Measurements from ENCODE around the gene FRMD5.

The FRMD5 gene

DNA sequence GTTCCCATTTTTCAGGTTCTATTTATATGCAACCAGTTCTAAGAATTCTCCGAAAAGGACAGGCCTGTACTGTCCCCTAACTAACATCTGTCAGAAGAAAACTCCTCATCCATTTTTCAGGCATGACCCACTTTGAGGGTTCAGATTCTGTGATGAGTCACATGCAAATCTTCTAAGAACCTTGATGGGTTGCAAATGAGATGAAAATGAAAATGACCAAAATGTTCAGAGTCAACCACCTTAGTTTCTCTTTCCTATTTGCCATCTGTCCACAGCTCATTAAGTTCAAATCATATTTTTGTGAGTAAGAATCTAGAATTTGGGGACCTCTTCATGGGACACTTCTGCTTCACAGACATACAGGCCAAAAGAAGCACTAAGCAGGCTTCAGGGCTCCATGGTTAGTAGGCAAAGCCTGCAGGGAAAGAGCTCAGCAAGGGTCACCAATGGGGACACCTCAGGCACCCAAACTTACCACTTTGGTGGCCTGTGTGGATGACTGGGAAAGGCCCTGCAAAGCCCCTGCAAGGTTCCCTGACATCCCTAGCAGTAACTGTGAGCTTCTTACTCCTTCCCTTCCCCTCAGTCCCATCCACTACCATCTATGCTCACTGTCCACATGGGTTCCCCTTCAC lies 246.3 kb downstream of the FRMD5 start:
- TF ChIP-seq SIN3A (IDR thresholded peaks at IDR 0.05; ENCODE audit: borderline replicate concordance, insufficient read depth, low read length) (no peak), TAF1 (IDR thresholded peaks at IDR 0.05; ENCODE audit: borderline replicate concordance, insufficient read depth, low read length) (no peak), POLR2AphosphoS5 (IDR thresholded peaks at IDR 0.05; ENCODE audit: low read depth, low read length) (no peak), FOXP2 (optimal IDR thresholded peaks at IDR 0.05; ENCODE audit: borderline replicate concordance, extremely low read depth, extremely low read length, insufficient read depth) (no peak)
- TF ChIP-seq, protein P1, sequence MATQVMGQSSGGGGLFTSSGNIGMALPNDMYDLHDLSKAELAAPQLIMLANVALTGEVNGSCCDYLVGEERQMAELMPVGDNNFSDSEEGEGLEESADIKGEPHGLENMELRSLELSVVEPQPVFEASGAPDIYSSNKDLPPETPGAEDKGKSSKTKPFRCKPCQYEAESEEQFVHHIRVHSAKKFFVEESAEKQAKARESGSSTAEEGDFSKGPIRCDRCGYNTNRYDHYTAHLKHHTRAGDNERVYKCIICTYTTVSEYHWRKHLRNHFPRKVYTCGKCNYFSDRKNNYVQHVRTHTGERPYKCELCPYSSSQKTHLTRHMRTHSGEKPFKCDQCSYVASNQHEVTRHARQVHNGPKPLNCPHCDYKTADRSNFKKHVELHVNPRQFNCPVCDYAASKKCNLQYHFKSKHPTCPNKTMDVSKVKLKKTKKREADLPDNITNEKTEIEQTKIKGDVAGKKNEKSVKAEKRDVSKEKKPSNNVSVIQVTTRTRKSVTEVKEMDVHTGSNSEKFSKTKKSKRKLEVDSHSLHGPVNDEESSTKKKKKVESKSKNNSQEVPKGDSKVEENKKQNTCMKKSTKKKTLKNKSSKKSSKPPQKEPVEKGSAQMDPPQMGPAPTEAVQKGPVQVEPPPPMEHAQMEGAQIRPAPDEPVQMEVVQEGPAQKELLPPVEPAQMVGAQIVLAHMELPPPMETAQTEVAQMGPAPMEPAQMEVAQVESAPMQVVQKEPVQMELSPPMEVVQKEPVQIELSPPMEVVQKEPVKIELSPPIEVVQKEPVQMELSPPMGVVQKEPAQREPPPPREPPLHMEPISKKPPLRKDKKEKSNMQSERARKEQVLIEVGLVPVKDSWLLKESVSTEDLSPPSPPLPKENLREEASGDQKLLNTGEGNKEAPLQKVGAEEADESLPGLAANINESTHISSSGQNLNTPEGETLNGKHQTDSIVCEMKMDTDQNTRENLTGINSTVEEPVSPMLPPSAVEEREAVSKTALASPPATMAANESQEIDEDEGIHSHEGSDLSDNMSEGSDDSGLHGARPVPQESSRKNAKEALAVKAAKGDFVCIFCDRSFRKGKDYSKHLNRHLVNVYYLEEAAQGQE (IDR thresholded peaks at IDR 0.05; ENCODE audit: insufficient read depth in 1 of 2, low read depth in 2 of 2, low read length in 2 of 2), result no peak

DNA sequence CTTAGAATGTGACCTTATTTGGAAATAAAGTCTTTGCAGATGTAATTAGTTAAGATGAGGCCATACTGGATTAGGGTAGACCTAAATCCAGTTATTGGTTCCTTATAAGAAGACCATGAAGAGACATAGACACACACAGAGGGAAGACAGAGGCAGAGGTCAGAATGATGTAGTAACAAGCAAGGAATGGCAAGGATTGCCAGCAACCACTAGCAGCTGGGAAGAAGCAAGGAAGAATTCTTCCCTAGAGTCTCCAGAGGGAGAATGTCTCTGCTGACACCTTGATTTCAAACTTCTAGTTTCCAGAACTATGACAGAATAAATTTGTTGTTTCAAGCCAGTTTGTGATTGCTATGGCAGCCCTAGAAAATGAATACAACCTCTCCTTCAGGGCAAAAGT lies 251.6 kb downstream of the FRMD5 start:
- TF ChIP-seq POLR2AphosphoS5 (IDR thresholded peaks at IDR 0.05; ENCODE audit: low read depth, low read length), result no peak
- no peak for TF ChIP-seq SIN3A (IDR thresholded peaks at IDR 0.05; ENCODE audit: borderline replicate concordance, insufficient read depth, low read length)
- TF ChIP-seq, protein P1 (IDR thresholded peaks at IDR 0.05; ENCODE audit: insufficient read depth in 1 of 2, low read depth in 2 of 2, low read length in 2 of 2), result no peak
- no peak for TF ChIP-seq FOXP2 (optimal IDR thresholded peaks at IDR 0.05; ENCODE audit: borderline replicate concordance, extremely low read depth, extremely low read length, insufficient read depth)
- no peak for TF ChIP-seq TAF1 (IDR thresholded peaks at IDR 0.05; ENCODE audit: borderline replicate concordance, insufficient read depth, low read length)

DNA sequence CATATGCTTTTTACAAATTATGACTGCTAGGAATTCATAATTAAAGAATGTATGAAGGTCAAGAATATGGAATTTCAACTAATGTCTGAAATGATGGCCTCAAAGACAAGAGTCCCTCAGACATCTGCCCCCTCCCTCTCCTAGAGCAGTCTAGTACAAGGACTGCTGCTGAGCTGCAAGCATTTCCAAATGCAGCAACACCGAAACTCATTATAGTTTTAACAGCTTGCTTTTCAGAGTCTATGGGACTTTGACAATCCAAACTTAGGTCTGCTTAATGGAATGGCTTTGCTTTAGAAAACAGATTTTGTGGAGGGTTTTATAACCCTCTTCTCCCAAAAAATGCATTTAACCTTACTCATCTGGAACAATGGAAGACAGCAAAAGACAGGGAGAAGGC lies 252.9 kb downstream of the FRMD5 start:
- TF ChIP-seq, protein P1 (IDR thresholded peaks at IDR 0.05; ENCODE audit: insufficient read depth in 1 of 2, low read depth in 2 of 2, low read length in 2 of 2), result no peak
- no peak for TF ChIP-seq POLR2AphosphoS5 (IDR thresholded peaks at IDR 0.05; ENCODE audit: low read depth, low read length)

DNA sequence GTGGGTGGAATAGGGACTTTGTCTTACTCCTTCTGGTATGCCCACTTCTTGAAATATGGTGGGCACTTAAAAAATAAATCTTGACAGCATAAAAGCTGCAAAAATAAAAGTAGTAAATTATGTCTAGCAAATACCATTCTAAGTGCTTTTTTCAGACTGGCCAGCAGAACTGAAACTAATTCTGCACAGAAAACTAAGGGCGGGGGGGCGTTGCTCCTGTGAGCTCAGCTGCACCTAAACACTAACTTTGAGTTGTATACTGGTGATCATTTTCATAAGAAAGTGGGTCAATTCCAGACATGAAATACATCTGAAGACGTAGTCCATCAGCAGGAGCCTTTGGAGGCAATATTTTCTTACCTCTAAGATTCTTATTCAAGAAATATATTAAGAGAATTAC lies 253.5 kb downstream of the FRMD5 start:
- no peak for TF ChIP-seq FOXP2 (optimal IDR thresholded peaks at IDR 0.05; ENCODE audit: borderline replicate concordance, extremely low read depth, extremely low read length, insufficient read depth)
- TF ChIP-seq SIN3A (IDR thresholded peaks at IDR 0.05; ENCODE audit: borderline replicate concordance, insufficient read depth, low read length), result no peak
- TF ChIP-seq, protein P1 (IDR thresholded peaks at IDR 0.05; ENCODE audit: insufficient read depth in 1 of 2, low read depth in 2 of 2, low read length in 2 of 2), result no peak
- no peak for TF ChIP-seq TAF1 (IDR thresholded peaks at IDR 0.05; ENCODE audit: borderline replicate concordance, insufficient read depth, low read length)
- TF ChIP-seq POLR2AphosphoS5 (IDR thresholded peaks at IDR 0.05; ENCODE audit: low read depth, low read length), result no peak

DNA sequence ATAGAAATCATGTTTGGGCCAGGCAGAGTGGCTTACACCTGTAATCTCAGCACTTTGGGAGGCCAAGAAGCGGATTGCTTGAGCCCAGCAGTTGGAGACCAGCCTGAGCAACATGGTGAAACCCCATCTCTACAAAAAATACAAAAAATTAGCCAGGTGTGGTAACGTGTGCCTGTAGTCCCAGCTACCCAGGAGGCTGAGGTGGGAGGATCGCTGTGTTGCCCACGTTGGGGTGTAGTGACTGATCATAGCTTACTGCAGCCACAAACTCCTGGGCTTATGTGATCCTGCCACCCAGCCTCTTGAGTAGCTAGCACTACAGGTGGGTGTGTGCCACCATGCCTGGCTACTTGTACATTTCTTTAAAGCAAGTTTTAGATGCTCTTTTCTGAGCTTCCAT lies 254.0 kb downstream of the FRMD5 start:
- no peak for TF ChIP-seq SIN3A (IDR thresholded peaks at IDR 0.05; ENCODE audit: borderline replicate concordance, insufficient read depth, low read length)
- TF ChIP-seq, protein P1 (IDR thresholded peaks at IDR 0.05; ENCODE audit: insufficient read depth in 1 of 2, low read depth in 2 of 2, low read length in 2 of 2), result no peak
- no peak for TF ChIP-seq FOXP2 (optimal IDR thresholded peaks at IDR 0.05; ENCODE audit: borderline replicate concordance, extremely low read depth, extremely low read length, insufficient read depth)
- no peak for TF ChIP-seq TAF1 (IDR thresholded peaks at IDR 0.05; ENCODE audit: borderline replicate concordance, insufficient read depth, low read length)
- TF ChIP-seq POLR2AphosphoS5 (IDR thresholded peaks at IDR 0.05; ENCODE audit: low read depth, low read length), result no peak

Measured in PFSK-1 (cell line).